ENCODE measurements around the gene TMEM53.
"Not testable (repeated sequence)": the region's sequence is repeated elsewhere in the genome, so short reads cannot be mapped to it uniquely, and the experiment has no call there.

The TMEM53 gene

DNA sequence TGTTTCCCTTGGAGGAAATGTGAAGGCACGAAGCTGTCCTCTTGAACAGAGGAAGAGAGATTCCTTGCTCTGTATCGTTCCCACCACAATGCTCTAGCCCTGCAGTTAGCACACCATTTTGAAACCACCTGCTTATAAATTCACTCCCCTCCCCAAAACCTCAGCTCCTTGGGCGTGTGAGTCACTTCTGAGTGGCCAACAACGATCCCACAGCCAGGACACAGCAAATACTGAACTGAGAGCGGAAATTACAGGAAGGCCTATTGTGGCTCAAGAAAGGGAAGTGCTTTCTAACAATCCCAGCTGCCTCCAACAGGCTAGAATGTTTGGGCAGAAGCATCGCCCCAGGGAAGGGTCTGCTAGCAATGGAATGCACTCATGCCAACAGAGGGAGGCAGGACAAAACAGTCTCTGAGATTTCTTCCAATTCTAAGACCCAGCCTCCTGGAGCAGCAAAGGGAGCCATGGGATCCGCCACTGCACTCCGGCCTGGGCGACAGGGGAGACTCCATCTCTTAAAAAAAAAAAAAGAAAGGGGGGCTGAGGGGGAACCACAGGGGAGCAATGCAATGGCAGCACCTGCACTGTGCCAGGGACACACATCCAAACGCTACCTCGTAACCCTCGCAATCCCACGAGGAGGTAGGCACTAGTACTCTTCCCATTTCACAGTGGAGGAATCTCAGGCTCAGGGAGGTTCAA, 1.9 kb downstream of the TMEM53 start:
- DNase-seq = no peak

DNA sequence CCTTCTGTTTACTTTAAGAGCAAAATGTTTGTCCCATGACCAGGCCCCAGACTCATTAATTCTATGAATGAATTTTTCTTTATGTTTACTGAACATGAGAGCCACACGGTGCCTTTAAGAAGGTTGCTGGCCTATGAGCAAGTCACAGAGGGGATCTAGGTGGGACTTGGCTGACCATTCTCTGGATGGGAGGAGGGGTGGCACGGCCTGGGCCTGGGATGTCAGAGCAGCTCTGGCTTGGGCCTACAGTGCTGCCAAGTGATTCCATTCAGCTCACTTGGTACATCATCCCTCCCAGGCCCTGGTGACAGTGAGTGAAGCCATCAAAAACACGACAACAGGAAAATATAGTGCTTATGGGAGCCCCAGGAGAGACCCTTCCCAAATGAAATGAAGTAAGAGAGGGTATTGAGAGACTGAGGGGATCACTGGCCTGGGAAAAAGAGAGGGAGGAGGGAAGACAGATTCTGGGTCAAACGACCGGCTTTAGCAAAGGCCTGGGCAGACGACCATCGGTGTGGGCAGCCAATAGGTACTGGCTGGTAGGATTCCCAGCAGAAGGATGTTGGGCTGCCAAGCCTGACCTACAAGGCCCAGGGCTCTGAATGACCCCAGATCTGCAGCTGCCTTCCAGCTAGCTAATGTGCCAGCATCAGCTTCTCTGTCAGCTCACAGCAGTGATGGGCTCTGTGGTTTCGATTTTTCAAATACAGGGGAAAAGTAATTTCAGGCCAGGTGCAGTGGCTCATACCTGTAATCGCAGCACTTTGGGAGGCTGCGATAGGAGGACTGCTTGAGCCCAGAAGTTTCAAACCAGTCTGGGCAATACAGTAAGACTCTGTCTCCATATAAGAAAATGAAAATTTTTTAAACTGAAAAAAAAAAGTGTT, 3.3 kb downstream of the TMEM53 start:
- no peak for DNase-seq

DNA sequence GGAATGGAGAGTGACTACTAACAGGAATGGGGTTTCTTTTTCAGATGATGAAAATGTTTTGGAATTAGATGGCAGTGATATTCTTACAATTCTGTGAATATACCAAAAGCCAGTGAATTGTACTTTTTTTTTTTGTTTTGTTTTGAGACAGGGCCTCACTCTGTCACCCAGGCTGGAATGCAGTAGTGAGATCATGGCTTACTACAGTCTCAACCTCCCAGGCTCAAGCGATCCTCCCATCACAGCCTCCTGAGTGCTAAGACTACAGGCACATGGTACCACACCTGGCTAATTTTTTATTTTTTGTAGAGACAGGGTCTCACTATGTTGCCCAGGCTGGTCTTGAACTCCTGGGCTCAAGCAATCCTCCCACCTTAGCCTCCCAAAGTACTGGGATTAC, 7.6 kb downstream of the TMEM53 start:
- not testable (repeated sequence) for DNase-seq

DNA sequence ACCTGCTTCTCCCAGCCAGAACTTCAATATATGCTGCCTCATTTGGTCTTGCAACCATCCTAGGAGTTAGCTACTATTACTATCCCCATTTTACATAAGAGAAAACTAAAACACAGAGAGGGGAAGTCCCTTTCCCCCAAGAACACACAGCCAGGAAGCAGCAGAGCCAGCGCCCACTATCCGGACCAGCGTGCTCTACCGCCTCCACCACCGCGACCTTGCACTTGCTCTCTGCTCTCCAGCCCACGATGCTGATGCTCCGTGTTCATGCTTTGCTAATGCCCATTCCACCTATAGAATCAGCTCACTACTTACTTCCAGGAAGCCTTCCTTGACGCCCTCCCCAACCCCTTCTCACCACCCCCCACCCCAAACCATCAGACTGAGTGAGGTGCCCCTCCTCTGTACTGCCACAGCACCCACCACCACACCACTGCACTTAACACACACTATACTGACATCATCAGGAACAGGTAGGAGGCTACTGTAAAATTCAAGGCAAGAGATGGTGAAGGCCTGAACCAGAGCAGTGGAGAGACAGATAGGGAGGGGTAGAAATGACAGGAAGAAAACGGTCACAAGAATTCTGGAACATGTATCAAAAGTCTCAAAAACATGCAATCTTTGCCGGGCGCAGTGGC, 9.4 kb downstream of the TMEM53 start:
- DNase-seq = no peak

DNA sequence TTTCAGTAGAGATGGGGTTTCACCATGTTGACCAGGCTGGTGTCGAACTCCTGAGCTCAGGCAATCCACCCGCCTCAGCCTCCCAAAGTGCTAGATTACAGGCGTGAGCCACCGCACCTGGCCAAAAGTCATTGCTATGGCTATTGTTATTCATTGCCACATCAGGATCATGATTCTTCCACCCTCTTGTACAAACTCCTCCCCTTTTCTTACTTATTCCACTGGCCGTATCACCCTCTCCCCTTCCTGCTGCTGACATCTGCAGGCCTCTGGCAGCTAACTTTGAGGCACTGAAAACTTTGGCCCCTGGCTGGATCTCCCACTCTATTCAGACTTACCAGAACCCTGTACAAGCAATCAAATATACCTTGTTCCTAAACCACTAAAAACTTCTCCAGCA, 10.9 kb downstream of the TMEM53 start:
- DNase-seq = no peak

DNA sequence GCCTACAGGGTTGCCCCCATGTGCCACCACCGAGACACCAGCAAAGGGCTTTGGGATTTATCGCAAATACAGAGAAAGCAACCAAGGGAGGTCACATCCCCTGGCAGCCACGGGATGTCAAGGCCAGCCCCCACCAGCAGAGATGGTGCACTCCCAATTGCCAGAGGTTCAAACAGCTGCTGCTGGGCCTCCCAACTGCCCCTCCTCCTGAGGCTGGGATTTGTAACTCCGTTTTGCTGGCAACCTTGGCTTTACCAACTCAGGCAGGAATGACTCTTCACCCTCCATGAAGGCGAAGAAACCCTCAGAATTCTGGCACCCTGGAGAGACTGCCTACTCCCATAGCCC, 11.6 kb downstream of the TMEM53 start:
- no peak for DNase-seq

DNA sequence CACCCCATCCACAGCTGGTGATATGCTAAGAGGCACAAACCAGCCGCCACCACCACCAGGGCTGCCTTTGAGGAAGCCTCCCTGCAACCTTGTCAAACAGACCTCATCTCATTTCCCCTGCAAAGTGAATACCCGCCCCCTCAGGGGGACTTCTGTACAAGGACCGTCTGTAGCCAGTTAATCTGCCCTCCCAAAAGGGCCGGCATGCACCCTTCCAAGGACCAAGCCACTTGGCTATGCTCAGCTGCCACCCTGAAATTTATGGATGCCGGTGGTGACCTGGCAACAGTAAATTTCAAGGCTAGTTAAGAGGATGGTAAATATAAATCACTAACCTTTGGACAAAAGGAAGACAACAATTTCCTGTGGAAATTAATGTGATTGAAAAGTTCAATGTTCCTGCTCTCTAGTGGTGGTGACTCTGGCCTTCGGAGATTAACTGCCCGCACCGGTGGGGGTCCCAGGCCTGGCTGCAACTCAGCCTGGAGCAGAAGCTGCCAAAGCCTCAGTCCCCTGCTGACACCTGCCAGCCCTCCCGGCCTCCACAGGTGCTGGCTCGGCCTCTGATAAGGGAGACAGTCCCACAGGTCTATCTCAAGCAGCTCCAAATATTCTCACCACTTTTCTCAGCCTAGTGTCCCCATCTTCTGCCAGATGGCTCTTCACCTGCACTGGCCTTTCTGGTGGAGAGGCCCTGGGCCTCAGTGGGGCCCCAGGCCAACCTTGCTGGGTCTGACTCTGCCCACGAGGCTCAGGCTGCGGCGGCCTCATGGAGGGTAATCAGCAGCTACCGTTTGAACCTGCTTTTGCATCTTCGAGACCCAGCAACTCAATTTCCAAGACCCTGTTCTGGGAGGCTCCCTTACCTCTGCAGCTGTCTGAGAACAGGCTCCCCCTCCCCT, 12.2 kb downstream of the TMEM53 start:
- DNase-seq = no peak

DNA sequence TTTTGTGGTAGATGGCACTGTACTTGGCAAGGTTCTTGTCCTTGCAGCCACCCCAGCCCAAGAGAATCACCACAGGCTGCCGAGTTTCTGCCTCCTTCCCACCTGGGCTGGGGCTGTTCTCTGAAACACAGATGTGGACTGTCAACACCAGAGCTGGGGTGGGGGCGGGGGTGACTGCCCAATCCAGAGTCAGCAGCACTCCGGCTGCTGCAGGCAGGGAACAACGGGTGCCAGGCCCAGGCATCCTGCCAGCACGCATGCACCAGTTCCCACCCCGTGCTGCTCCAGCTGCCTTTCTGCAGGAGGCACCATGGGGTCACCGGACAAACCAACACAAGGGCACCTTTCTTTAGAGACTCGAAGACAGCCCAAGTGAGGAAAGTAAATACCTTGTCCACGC, 14.1 kb downstream of the TMEM53 start:
- peak; percentile 82 to 88 for DNase-seq

DNA sequence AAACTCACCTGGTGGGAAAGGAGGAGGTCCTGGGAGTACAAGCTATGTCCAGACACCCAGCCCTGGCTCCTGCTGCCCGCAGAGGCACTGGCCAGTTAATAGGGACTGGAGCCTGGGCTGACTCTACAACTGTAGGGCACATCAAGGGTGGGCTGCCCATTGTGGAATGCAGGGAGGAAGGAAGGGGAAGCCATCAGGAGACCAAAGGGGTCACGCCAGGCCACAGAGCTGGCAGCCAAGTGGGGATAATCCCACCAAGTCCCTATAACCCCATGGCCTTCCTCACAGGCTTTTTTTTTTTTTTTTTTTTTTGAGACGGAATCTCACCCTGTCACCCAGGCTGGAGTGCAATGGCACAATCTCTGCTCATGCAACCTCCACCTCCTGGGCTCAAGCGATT, 14.7 kb downstream of the TMEM53 start:
- DNase-seq = no peak

DNA sequence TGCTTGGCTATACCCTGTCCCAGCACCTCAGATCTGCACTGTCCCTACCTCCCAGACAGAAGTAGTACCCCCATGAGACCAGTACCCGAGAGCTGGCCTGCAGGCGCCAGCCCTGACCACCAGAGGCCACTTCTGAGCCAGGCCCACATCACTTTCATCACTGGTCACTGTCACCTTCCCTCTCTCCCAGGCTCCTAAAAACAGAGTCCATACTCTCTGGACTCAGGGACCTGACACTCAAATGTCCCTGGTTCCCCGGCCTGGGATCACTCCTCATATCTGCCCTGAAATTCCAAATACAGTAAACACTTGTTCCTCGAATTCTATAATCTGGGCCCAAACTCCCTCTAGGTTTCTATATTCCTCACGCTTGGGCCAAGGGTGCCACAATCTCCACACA, 18.7 kb downstream of the TMEM53 start:
- peak; percentile 22 to 25 for DNase-seq

DNA sequence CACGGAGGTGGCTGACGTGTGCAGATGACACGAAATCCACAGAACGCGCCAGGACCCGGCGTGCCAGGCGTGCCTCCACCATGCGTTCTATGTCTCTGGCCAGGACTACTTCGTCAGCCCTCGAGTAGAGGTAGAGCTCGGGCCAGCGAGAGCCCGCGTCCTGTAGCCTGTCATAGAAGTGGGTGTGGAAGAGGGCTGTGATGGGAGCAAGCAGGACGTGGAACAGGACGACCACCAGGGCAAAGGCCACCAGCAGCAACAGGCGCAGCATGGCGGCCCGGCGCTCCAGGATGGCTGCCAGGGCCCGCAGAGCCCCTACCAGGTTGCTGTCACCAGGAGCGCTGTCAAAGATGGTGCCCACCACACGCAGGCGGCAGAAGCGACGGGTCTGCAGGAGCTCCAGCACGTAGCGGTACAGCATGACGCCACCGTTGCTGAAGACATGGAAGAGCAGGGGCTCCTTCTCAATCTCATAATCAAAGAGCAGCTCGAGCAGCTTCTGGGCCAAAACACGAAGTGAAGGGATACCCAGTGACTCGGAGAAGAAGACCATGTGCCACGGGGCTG, 19.6 kb downstream of the TMEM53 start:
- DNase-seq = no peak

DNA sequence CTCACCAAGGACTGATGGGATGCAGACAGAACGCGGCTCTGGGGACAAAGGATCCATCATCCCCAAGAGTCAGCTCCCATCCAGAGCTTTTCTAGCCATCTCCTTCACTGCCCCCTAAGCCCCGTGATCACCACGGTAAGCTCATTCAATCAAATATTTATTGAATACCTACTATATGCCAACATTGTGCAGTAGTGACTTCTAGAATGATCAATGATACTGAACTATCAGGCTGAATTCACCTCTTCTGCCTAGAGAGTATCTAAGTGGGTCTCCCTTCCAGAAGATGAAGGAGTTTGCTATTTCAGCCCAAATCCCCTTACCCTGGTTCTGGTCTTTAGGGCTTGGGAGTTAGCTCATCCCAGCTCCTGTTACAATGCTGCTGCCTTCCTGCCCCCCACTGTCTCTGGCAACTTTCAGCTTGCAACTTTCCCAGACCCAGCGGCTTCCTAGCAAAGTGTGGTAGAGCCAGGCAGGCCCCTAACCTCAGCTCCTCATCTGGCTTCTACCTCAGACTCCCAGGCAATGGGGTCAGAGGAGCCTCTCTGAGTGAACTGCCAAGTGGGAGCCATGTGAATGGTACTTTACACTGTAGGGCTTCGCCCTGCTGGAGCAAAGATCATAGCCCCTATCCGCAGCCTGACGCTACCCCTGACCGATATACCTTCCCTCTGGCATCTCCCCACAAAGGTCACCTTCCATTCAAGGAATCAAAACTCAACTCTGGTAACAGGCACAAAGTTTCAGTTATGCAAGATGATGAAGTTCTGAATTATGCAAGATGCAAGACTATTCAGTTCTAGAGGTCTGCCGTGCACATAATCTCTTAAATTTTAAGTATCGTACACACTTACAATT, 20.9 kb downstream of the TMEM53 start:
- no peak for DNase-seq

DNA sequence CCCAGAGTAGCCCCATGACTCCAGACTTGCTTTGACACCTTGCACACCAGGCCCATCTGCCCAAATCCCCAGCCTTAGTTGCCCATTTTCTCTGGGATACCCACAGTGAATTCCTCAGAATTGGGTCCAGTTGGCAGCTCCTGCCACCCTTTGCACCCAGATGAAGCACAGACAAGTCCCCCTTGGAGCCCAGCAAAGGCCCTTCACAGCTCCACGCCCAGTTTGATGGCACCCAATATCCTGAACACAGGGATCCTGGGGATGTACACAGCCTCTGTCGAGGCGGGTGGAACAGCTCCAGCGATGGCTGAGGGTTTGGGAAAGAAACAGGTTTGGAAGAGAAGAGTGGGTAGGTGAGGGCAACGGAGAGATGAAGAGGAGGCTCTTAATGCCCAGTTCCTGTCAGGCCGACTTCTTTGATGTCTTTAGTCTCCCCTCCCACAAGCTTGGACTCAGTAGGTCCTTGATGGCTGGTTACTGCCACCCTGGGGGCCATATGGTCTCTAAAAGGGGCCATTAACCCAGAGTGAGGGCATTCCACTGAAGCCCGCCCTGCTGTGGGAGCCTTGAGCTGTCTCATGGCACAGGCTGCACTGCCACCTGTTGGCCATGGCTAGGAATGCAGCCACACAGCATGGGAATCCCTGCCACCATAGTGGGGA, 21.7 kb downstream of the TMEM53 start:
- peak; percentile 82 to 86 for DNase-seq

DNA sequence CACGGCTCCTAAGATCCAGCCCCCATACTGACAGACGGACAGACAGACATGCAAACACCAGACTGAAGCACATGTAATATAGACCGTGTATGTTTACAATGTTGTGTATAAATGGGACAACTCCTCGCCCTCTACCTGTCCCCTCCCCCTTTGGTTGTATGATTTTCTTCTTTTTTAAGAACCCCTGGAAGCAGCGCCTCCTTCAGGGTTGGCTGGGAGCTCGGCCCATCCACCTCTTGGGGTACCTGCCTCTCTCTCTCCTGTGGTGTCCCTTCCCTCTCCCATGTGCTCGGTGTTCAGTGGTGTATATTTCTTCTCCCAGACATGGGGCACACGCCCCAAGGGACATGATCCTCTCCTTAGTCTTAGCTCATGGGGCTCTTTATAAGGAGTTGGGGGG, 23.2 kb downstream of the TMEM53 start:
- no peak for DNase-seq

DNA sequence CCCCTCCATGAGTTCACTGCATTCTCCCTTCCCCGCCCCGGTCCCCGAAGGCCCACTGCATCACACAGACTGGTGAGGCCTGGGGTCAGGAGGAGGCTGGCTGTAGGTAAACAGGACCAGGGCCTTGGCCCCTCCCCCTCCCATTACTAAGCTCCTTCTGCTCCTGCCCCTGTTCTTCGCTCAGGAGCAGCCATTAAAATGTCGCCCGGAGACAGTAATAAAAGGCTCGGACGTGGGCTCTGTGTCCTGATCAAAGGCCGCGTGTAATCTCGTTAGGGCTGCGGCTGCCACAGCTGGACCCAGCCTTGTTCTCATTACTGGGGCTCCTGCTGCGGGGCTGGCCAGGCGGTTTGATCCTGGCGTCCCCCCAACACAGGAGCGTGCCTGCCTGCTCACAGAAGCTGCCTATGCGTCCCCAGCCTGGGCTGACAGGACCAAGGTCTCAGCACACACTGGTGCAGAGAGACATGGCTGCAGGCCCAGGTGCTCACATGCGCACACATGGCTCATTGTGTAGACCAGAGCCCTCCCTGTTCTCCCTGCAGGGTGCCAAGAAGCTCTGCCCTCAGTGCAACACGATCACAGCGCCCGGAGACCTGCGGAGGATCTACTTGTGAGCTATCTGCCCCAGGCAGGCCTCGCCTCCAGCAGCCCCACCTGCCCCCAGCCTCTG, 24.0 kb downstream of the TMEM53 start:
- DNase-seq = peak; percentile 68 to 81

DNA sequence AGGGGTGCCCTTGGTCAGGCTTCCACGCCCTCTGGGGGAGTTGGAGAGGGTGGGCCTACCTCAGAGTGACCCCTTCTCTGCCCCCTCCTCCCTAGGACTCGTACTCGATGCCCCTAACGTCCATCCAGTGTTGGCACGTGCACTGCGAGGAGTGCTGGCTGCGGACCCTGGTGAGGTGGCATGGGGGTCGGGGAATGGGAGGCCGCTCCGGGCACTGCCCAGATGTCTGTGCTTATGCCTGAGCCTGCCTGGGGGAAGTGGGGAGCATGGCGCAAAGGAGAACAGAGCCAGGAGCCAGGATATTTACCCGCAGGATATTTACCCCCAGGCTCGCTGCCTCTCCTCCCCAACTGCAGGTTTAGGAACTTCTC, 24.5 kb downstream of the TMEM53 start:
- no peak for DNase-seq

DNA sequence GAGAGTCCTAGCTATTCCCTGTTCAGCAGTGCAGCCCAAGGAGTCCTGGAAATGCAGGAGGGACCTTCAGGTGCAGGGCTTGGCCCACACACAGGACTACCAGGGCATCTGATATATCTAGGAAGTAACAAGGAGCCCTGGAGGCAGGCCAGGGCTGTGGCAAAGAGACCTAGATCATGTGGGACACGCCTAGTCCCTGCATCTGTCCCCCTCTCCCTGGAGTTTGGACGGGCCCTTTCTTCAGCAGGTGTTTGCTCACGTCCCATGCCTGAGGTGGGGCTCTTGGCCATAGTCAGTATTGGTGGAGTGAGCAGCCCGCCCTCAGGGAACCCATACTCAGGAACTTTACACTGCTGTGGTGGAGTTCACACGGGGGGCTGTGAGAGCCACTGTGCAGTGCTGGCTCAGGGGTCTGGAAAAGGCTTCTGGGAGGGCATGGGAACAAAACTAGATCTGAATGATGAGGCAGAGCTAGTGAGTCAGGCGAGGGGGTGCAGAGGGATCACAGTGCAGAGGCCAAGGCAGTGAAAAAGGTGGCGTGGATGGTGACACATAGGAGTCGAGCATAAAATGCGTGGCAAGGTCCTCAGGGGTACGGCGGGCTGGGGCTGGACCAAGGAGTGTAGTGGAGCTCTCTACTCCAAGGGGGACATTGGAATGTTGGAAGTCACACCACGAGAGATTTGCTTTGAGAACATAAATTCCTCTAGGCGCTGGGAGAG, 25.6 kb downstream of the TMEM53 start:
- no peak for DNase-seq

DNA sequence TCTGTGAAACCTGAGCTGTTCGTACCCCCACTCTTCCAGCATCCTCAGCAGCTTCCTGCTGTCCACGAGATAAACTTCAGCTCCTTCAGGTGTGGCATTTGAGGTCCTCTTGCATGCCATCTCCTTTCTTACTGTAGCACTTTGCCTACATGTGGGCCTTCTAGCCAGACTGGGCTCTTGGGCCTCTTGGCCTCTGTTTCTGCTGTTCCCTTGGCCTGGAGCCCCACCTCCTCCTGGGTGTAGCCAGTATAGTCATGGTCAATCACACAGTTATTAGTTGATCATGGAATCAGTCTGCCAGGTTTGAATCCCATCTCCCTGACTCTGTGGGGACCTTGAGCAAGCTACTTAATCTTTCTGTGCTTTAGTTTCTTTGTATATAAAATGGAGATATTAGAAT, 26.4 kb downstream of the TMEM53 start:
- DNase-seq = no peak

DNA sequence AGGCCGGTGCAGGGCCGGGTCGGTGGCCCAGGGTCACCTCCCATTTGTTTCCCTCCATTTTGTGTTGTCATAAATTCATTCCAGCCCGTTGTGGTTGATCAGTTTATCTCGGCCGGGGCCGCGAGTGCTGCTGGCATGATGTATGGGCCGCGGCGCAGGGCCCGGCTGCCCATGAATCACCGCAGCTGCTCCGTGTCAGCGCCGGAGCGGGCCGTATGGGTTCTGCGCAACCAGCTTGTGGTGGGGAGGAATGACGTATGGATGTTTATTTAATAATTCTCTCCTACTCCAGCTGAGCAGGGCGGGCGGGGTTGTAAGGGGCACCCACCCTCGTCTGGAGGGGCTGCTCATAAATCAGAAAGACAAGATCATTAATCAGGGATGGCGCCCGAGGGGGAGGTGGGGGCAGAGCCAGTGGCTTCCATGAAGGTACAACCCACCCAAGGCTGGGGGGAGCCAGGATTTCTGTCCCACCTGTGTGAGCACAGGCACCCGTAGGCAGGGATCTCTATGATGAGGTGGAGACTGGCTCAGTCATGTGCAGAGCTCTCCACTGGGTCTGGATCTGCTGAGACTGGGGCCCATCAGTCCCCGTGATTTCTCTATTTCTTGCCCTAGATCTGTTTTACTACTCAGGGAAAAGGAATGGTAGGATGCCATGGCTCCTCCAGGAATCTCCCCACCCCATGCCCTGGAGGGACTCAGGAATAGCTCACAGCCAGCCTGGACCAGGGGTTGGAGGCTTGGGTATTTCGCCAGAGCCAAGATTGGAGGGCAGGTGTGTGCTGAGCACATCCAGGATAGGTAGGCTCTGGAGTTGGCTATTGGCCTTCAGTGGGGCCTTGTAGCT, 27.8 kb downstream of the TMEM53 start:
- DNase-seq = no peak
